ENCODE results near the gene GABRB1.

GRCh38 chr4:47271291-47271690 lies 239.9 kb downstream of the GABRB1 start:
- TF ChIP-seq POLR2A (IDR thresholded peaks at IDR 0.05), result no peak
- TF ChIP-seq CTCF (IDR thresholded peaks at IDR 0.05), result no peak

Measured in right lobe of liver (tissue), 4 donors.